Endothelial cell of umbilical vein (primary cell): ENCODE measurements around the gene KRTAP11-1. TPM values are rescaled to one million over a fixed set of nuclear protein-coding genes. Genes with fewer than 3 reads are reported as not detected.

ENCODE experiments used
- BruUV-seq: library from RNA; stranded (reverse); fragments of 400-500 nt; replicated peaks from 2 replicates; lab custom pipeline; 2021; lab: Mats Ljungman, UMichigan
- CTCF ChIA-PET: fragments of 300-600, 350-600 bp; sonication (Branson Sonifier 250); formaldehyde crosslinking; loops from one replicate; lab custom pipeline; 2021; ENCODE audit warnings: antibody characterized with exemption, inconsistent platforms; lab: Charles Lee
- POLR2A ChIA-PET: fragments of 300-600, 350-600 bp; sonication (Branson Sonifier 250); formaldehyde crosslinking; loops from one replicate; lab custom pipeline; 2021; ENCODE audit warnings: antibody characterized with exemption, inconsistent platforms; lab: Charles Lee
- DNase-seq: peaks from one replicate; pipeline ENCODE4 v3.0.0-alpha.2; 2011; ENCODE audit warnings: low read depth, low spot score
- FAIRE-seq: peaks from 2 replicates; lab custom pipeline; 2011; peaks lifted over from hg19 to GRCh38; lab: Jason Lieb, UNC
- H2AFZ ChIP-seq: 2 replicates; pipeline ENCODE4 v1.6.0; 2012; ENCODE audit warnings: low read depth, low read length, control low read depth, inconsistent platforms
- H3K27ac ChIP-seq: 2 replicates; pipeline ENCODE4 v1.5.1; 2011; ENCODE audit warnings: low read depth, mild to moderate bottlenecking, control low read depth, low read length, moderate library complexity; ENCODE audit not compliant: insufficient read depth
- H3K27me3 ChIP-seq, 2 experiments: 2 replicates each; pipeline versions ENCODE4 v1.6.0 to v1.6.1; 2011; ENCODE audit warnings: low read length in 2 of 2, mixed read lengths in 1 of 2; ENCODE audit not compliant: control insufficient read depth in 2 of 2, insufficient read depth in 2 of 2
- H3K36me3 ChIP-seq, 2 experiments: 2 replicates in 1 of 2; 3 replicates in 1 of 2; pipeline ENCODE4 v1.5.1; 2011; ENCODE audit warnings: low read length in 2 of 2, mild to moderate bottlenecking in 1 of 2, moderate library complexity in 1 of 2; ENCODE audit not compliant: control insufficient read depth in 2 of 2, insufficient read depth in 2 of 2; ENCODE audit errors: extremely low read depth in 1 of 2
- H3K4me1 ChIP-seq: 3 replicates; pipeline ENCODE4 v1.5.1; 2011; ENCODE audit warnings: mild to moderate bottlenecking, low read length; ENCODE audit not compliant: control insufficient read depth, insufficient read depth; ENCODE audit errors: extremely low read depth
- H3K4me2 ChIP-seq: 2 replicates; pipeline ENCODE4 v1.6.1; 2011; ENCODE audit warnings: low read length, control low read depth, mixed read lengths; ENCODE audit not compliant: insufficient read depth
- H3K4me3 ChIP-seq, 3 experiments: fragments of 200-600 bp in 1 of 3; sonication (generic), shearing (Covaris generic) in 1 of 3; replicated peaks in 1 of 3; 2 replicates each; pipeline ENCODE4 v1.5.1; 2011 to 2016; ENCODE audit warnings: control low read depth in 3 of 3, low read length in 3 of 3, mild to moderate bottlenecking in 2 of 3, inconsistent platforms in 1 of 3, low read depth in 1 of 3, moderate library complexity in 1 of 3; ENCODE audit not compliant: insufficient read depth in 1 of 3
- H3K79me2 ChIP-seq: 2 replicates; pipeline ENCODE4 v1.6.0; 2012; ENCODE audit warnings: low read length, inconsistent platforms; ENCODE audit not compliant: control insufficient read depth, insufficient read depth
- H3K9ac ChIP-seq: replicated peaks from 2 replicates; pipeline ENCODE3; 2011; ENCODE audit warnings: low read length, control low read depth; ENCODE audit not compliant: insufficient read depth; ENCODE audit errors: extremely low read depth
- H3K9me1 ChIP-seq: replicated peaks from 3 replicates; pipeline ENCODE4 v1.6.0; 2011; ENCODE audit warnings: mild to moderate bottlenecking, low read length; ENCODE audit not compliant: control insufficient read depth, insufficient read depth; ENCODE audit errors: extremely low read depth
- H3K9me3 ChIP-seq: replicated peaks from 2 replicates; pipeline ENCODE4 v1.5.1; 2012; ENCODE audit warnings: low read length, inconsistent platforms; ENCODE audit not compliant: control insufficient read depth, insufficient read depth
- H4K20me1 ChIP-seq: replicated peaks from 2 replicates; pipeline ENCODE3; 2011; ENCODE audit warnings: mild to moderate bottlenecking, low read length; ENCODE audit not compliant: control insufficient read depth, insufficient read depth; ENCODE audit errors: extremely low read depth
- CTCF ChIP-seq, 2 donors: IDR thresholded peaks; 1 replicate in 1 of 2; 2 replicates in 1 of 2; pipeline ENCODE4 v1.5.1; 2011; ENCODE audit warnings: low read length in 2 of 2, mild to moderate bottlenecking in 2 of 2, moderate library complexity in 2 of 2, control low read depth in 1 of 2, inconsistent platforms in 1 of 2, low read depth in 1 of 2; ENCODE audit not compliant: insufficient read depth in 1 of 2; ENCODE audit errors: extremely low read depth in 1 of 2
- EZH2 ChIP-seq: IDR thresholded peaks from 2 replicates; pipeline ENCODE4 v1.6.1; 2012; ENCODE audit warnings: borderline replicate concordance, low read depth, mild to moderate bottlenecking, moderate library complexity, low read length, inconsistent platforms; ENCODE audit not compliant: severe bottlenecking
- FOS ChIP-seq: IDR thresholded peaks from 2 replicates; pipeline ENCODE4 v1.6.1; 2011; ENCODE audit warnings: mild to moderate bottlenecking, low read length, moderate library complexity, borderline replicate concordance; ENCODE audit not compliant: insufficient read depth
- GATA2 ChIP-seq: IDR thresholded peaks from 2 replicates; pipeline ENCODE4 v1.7.0; 2011; ENCODE audit warnings: low read depth, mild to moderate bottlenecking, moderate library complexity, mixed read lengths, low read length; ENCODE audit not compliant: insufficient read length, insufficient read depth
- JUN ChIP-seq: IDR thresholded peaks from 2 replicates; pipeline ENCODE4 v1.6.1; 2011; ENCODE audit warnings: borderline replicate concordance, low read depth; ENCODE audit not compliant: insufficient read length, insufficient read depth
- MAX ChIP-seq: IDR thresholded peaks from 2 replicates; pipeline ENCODE4 v1.6.1; 2011; ENCODE audit not compliant: insufficient read depth, insufficient read length
- MYC ChIP-seq: IDR thresholded peaks from one replicate; pipeline ENCODE4 v1.6.1; 2011; ENCODE audit warnings: mild to moderate bottlenecking, low read depth, low read length
- POLR2A ChIP-seq: IDR thresholded peaks from 2 replicates; pipeline ENCODE4 v1.6.1; 2012; ENCODE audit warnings: low read depth, mild to moderate bottlenecking, control low read depth, low read length
- POLR2AphosphoS5 ChIP-seq: IDR thresholded peaks from 2 replicates; pipeline ENCODE4 v1.6.1; 2012; ENCODE audit warnings: low read depth, mild to moderate bottlenecking, control low read depth, low read length, moderate library complexity; ENCODE audit not compliant: insufficient read depth
- dilution Hi-C: fragments of 300-500 bp; cut with MboI; formaldehyde crosslinking; loops from one replicate; pipeline ENCODE4 v1.15.0; 2019; ENCODE audit warnings: low sequenced_read_pairs; ENCODE audit not compliant: extremely low pct_ligation_motif_present
- intact Hi-C: fragments of 100-400 bp; cut with micrococcal nuclease; formaldehyde crosslinking; loops from one replicate; pipeline ENCODE4 v1.10.0; 2022
- polyA plus RNA-seq, 4 experiments: library from polyadenylated mRNA; depleted of rRNA in 3 of 4; stranded (reverse) in 3 of 4; unstranded in 1 of 4; fragments of >200 nt; gene quantifications; 2 replicates each; pipeline versions ENCODE4 v1.2.1 to v1.2.3, GENCODE V29; 2011 to 2012; ENCODE audit warnings: missing spikeins in 1 of 4
- total RNA-seq: library from RNA; stranded (reverse); gene quantifications from 2 replicates; pipeline ENCODE4 v1.2.3, GENCODE V29; 2021

The KRTAP11-1 gene
- total and polyA plus RNA-seq, 2 donors (not counting 3 experiments of a cell fraction or from before 2014, with no cell fraction given): not detected

GRCh38 chr21:30839304-30839703 is 42.1 kb downstream of the KRTAP11-1 start:
- no peak overlapping the region for H3K9ac ChIP-seq
- H3K79me2 ChIP-seq: no peaks in the 10 kb centered on the region
- H3K4me1 ChIP-seq: no peaks in the 10 kb centered on the region
- no peak overlapping the region for H3K4me3 ChIP-seq
- no peak overlapping the region for H3K4me2 ChIP-seq
- no peaks in the 10 kb centered on the region for H4K20me1 ChIP-seq
- H3K9me3 ChIP-seq: peaks cover 5% of the 10 kb centered on the region
- H3K36me3 ChIP-seq: no peaks in the 10 kb centered on the region
- DNase-seq: no peak
- H3K9me1 ChIP-seq: no peaks in the 10 kb centered on the region
- intact Hi-C loops (no loop called here), dilution Hi-C loops (no loop called here)
- no TSS peak for BruUV-seq
- POLR2A ChIA-PET: no interaction called here
- H3K27me3 ChIP-seq: no peaks in the 10 kb centered on the region
- no peak for FAIRE-seq
- H2AFZ ChIP-seq: no peak overlapping the region
- no peak overlapping the region for H3K27ac ChIP-seq
- TF ChIP-seq GATA2 (no peak), JUN (no peak), CTCF (IDR thresholded peaks at IDR 0.05; ENCODE audit: extremely low read depth in 1 of 2, insufficient read depth in 1 of 2, low read depth in 1 of 2, low read length in 2 of 2) (no peak), EZH2 (no peak), POLR2A (no peak), POLR2AphosphoS5 (no peak), MYC (no peak), FOS (no peak), MAX (no peak)
- CTCF ChIA-PET: no interaction called here
